ENCODE measurements around the gene ORAI2.

- TF ChIP-seq CTCF (IDR thresholded peaks at IDR 0.05; ENCODE audit: low read length) (no peak), EZH2 (IDR thresholded peaks at IDR 0.05; ENCODE audit: borderline replicate concordance, low read length) (no peak)
Observed at GRCh38 chr7:102426268-102427018, 6.9 kb upstream of the ORAI2 start.

All from OCI-LY1 (cell line).